Left colon (tissue), 2 donors: ENCODE results near the gene CA11. TPM values are rescaled to one million over a fixed set of nuclear protein-coding genes. Genes with fewer than 3 reads are reported as not detected.
A peak's percentile ranks its signal among the peaks of the same experiment; 100 is the strongest.
"Not testable (repeated sequence)": the region's sequence is repeated elsewhere in the genome, so short reads cannot be mapped to it uniquely, and the experiment has no call there.

ENCODE experiments used
- ATAC-seq: fragments of 200-7000 bp; cut with Tn5 transposase; one replicate; pipeline ENCODE4 v1.9.1; 2020; ENCODE audit warnings: mild to moderate bottlenecking, moderate library complexity
- DNase-seq, 2 donors: peaks; one replicate each; pipeline ENCODE4 v3.0.0-alpha.2; 2020
- intact Hi-C, 2 donors: fragments of 100-400 bp; cut with DNase I in 1 of 2; cut with micrococcal nuclease in 1 of 2; formaldehyde crosslinking; loops; one replicate each; pipeline versions ENCODE4 v1.11.2 to v1.14.0; 2022; cut with DNase I, micrococcal nuclease
- long read RNA-seq: library from polyadenylated mRNA; unstranded; transcript quantifications from one replicate; pipeline ENCODE4 v2.0.0, GENCODE V29; 2021
- total RNA-seq, 2 donors: library from RNA; stranded (reverse); fragmentation: NEBNext Ultra II Directional; extraction: Animal tissue kit (Norgen Biotek cat#: 25700); gene quantifications; one replicate each; pipeline ENCODE4 v1.2.1, GENCODE V29; 2021
- donor health status: DM: no; HTN: no; CAD: no.
- donor health status: DM: yes; HTN: yes; CAD: no.

CA11 gene
- 1 to 10 TPM; 1.7 to 4.2 TPM for total RNA-seq
- long read RNA-seq, partial matches to known transcripts: 0 of 1 reads
- long read RNA-seq, other reads (novel, unspliced or antisense): 0 of 1 reads

DNA sequence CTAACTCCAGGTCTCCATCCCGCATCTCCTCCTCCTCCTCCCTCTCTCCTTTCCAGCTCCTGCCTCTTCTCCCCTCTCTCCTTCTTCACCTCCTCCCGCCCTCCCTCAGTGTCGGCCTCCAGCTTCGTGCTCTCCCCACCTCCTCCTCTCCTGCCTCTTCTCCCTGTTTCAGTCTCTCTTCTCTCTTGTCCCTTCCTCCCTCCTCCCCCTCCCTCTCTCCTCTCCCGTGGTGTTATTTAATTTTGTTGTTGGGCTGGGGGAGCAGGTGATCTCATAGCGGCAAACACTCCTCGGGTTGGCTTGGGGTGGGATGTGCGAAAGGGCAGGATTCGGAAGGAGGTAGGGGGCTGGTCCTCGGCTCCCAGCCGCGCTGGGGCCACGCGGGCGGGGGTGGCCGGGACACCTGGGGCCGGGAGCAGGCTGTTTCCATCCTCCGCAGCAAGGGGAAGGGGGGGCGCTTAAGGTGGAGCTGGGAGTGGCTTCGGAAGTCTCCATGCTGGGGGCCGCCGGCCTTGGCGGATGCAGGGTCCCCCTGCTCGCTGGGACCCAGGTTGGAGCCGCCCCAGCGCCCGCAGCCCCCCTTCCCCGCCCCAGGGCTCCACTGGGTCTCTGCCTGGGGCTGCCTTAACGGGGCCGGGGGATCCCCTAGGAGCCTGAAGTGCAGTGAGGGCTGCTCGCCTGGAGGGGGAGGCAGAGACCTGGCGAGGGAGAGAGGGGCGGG lies at the start of gene CA11:
Gene CA11, minus strand, starts transcription at position 187 of the 721 bp plus-strand sequence. CDS start 555 bp downstream, outside the sequence.
- ATAC-seq: peak; percentile 89
- intact Hi-C loops: no loop called here
- peak; percentile 86 to 87 for DNase-seq

DNA sequence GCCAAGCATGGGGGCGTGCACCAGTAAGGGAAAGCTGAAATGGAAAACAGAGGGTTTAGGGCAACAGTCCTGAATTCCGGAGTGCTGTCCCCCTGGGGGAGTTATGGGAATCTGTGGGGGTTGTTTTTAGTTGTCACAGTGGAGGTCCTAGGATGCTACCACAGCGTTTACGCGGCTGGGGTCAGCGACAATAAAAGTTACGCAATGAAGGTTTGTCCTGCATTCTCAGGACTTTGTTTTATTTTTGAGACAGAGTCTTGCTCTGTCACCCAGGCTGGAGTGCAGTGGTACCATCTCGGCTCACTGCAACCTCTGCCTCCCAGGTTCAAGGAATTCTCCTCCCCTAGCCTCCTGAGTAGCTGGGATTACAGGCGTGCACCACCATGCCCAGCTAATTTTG lies 47.6 kb upstream of the CA11 start:
- ATAC-seq, DNase-seq, intact Hi-C loops: not testable (repeated sequence)

DNA sequence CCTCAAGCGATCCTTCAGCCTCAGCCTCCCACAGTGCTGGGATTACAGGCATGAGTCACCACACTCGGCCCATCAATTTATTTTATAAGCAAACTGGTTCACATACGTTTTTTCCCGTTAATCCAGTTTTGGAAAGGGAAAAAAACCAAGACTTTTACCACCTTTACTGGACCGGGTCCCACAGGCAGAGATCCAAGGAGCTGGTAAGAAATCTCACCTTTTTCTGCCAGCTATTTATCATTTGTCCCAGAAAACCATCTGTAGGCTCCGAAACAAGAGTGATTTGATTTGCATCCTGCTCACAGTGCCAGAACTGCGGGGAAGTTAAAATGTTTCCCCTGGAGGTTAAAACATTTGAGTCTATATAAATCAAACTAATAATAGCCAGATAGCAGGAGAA lies 43.5 kb upstream of the CA11 start:
- intact Hi-C loops: no loop called here
- ATAC-seq: no peak

DNA sequence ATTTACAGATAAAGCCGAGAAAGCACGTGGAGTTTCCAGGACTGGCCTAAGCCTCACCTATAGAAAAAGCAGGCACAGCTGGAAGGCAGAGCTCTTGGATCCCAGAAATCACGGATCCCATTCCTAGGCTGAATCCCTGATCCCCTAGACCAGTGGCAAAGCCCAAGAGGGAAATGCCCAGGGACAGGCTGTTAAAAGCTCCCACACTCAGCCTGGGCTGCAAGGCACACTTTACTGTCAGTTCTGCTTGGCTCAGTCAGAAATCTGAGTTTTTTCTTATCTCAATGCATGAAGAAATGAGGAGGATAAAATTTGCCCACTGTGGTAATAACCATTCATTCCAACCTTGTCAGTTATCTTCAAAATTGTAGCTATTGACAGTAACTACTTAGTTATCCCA lies 41.8 kb upstream of the CA11 start:
- ATAC-seq (no peak), DNase-seq (no peak)
- intact Hi-C loops: no loop called here

More for the DNA sequence above, 43.5 kb upstream of the CA11 start:
- no peak for DNase-seq

DNA sequence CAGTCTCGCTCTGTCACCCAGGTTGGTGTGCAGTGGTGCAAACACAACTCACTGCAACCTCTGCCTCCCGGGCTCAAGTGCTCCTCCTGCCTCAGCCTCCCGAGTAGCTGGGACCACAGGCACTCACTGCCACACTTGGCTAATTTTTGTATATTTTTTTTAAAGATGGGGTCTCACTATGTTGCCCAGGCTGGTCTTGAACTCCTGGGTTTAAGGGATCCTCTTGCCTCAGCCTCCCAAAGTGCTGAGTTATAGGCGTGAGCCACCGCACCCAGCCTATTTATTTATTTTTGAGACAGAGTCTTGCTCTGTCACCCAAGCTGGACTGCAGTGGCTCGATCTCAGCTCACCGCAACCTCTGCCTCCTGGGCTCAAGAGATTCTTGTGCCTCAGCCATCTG lies 40.6 kb upstream of the CA11 start:
- DNase-seq, intact Hi-C loops, ATAC-seq: not testable (repeated sequence)

DNA sequence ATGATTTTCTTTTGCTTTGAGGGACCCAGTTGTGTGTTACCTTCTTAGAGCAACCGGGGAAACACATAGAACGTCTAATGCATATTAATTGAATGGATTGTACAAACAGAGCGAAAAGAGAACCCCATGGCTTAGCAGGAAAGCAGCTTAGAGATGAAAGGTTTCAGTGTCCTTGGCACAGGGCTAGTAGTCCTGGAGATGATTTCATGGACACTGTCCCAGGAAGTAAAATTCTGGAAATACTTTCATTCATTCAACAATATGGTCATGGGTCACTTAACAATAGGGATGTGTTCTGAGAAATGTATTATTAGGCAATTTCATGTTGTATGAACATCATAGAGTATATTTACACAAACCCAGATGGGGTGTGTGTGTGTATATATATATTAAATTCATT lies 40.1 kb upstream of the CA11 start:
- intact Hi-C loops: no loop called here
- ATAC-seq (peak; percentile 45), DNase-seq (no peak)

DNA sequence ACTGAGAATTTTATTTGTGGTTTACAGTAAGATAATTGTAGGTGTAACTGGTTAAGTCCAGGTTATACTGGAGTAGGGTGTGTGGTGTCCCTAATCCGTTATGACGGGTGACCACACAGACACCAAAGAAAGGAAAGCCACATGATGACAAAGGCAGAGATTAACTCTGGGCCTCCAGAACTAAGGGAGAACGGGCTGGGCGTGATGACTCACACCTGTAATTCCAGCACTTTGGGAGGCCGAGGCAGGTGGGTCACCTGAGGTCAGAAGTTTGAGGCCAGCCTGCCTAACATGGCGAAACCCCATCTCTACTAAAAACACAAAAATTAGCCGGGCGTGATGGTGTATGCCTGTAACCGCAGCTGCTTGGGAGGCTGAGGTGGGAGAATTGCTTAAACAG lies 39.6 kb upstream of the CA11 start:
- DNase-seq (no peak), ATAC-seq (peak; percentile 61)
- intact Hi-C loops: no loop called here

DNA sequence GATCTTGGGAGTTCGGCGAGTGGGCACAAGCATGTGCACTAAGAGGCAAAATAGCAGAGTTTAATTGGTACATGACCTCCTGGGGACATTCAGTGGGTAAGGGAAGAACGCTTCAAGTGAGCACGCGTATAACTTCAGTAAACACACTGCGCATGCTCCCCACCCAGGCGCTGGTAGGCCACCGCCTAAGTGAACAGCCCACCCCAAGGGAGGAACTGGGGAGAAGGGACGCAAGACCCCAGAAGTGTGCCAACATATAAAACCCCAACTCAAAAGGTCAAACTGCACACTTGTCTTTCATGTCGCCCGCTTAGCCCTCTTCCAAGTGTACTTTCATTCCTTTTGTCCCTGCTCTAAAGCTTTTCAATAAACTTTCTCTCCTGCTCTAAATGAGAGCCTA lies 37.4 kb upstream of the CA11 start:
- intact Hi-C loops: no loop called here
- DNase-seq (peak in 1 of 2 donors; percentile 38), ATAC-seq (no peak)

DNA sequence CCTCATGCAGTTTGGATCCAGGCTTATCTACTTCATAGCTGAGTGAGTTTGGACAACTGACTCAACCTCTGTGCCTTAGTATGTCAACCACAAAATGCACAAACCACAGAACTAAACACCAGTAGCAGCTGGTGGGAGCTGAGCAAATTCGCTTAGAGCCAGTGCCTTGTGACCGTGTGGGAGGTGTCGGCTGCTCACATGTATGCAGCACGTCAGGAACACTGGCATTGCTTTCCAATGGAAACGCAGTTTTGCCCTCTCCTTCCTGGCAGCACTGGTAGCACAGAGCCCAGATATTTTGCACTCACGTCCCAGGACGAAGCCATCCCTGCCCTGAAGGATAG lies 35.1 kb upstream of the CA11 start:
- ATAC-seq (no peak), DNase-seq (no peak)
- intact Hi-C loops: no loop called here

DNA sequence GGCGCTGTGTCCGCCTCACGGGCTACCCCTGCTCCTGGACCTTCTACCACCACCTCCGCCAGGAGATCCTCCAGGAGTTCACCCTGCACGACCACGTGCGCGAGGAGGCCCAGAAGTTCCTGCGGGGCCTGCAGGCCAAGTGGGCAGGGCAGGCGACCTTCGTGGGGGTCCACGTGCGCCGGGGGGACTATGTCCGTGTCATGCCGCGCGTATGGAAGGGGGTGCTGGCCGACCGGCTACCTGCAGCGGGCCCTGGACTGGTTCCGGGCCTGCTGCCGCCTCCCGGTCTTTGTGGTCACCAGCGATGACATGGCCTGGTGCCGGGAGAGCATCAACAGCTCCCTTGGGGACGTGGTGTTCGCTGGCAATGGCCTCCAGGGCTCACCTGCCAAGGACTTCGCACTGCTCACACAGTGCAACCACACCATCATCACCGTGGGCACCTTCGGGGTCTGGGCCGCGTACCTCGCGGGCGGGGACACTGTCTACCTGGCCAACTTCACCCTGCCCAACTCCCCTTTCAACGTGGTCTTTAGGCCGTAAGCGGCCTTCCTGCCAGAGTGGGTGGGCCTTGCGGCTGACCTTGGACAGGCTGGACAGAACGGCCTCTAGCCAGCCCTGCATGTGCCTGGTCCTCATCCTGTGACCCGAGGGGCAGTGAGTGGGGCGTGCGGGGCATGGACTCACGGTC lies 34.6 kb upstream of the CA11 start:
- DNase-seq: no peak
- ATAC-seq: no peak
- intact Hi-C loops: no loop called here

DNA sequence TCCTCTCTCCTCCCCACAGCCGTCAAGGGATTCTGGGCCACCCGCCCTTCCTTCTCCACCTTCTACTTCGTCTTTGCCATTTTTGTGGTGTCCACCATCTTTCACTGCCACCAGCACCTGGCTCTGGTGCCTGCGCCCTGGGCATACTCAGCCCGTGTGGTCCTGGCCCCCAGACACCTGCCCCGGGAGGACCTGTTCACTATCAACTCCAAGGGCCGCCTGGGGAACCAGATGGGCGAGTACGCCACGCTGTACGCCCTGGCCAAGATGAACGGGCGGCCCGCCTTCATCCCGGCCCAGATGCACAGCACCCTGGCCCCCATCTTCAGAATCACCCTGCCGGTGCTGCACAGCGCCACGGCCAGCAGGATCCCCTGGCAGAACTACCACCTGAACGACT lies 34.0 kb upstream of the CA11 start:
- ATAC-seq, DNase-seq, intact Hi-C loops: not testable (repeated sequence)

DNA sequence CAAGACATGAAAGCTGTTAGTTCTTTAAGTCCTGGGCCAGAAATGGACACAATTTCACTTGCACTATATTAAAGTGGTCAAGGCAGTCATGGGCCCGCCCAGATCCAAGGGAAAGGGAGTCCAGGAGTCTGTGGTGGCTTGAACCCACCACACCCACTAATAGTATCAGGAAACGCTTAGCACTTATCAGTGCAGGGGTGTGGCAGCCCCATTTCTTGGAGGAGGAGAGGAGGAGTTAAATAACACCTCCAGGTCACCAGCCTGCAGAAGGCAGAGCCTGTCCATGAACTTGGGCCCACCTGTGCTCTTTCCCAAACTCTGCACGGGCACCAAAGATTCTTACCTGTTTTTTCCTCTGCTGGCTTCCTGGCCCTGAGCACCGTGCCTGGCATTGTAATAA lies 32.2 kb upstream of the CA11 start:
- DNase-seq (peak; percentile 59 to 83), ATAC-seq (peak; percentile 86)
- intact Hi-C loops: no loop called here

DNA sequence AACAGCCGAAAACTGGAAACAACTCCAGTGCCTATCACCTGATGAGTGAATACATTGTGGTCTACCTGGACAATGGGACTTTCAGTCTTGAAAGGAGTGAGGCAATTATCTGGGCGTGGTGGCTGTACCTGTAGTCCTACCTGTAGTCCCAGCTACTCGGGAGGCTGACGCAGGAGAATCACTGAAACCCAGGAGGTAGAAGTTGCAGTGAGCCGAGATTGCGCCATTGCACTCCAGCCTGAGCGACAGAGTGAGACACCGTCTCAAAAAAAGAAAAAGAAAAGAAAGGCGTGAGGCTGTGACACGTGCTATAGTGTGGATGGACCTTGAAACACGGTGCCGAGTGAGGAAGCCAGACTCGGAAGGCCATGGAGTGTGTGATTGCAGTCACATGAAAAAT lies 30.9 kb upstream of the CA11 start:
- ATAC-seq (peak; percentile 70), DNase-seq (peak; percentile 57 to 71)

DNA sequence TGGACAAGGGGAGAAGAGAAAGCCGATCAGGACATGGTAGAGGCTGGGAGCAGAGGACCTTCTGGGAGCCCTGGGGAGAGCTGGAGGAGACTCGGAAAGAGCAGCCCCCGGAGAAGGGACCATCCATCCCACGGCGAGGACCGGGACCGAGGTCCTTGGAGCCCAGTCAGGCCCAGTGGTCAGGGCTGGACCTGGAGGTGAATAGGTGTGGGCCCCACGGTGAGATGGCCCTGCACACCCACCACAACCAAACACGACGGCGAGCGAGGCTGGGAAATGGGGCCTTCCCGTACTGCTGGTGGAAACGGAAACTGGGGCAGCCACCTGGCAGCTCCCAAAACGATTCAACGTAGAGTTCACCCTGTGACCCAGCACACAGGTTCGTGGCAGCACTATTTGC lies 30.5 kb upstream of the CA11 start:
- intact Hi-C loops: no loop called here
- DNase-seq (no peak), ATAC-seq (no peak)

More for the DNA sequence above, 30.9 kb upstream of the CA11 start:
- intact Hi-C loops: no loop called here

DNA sequence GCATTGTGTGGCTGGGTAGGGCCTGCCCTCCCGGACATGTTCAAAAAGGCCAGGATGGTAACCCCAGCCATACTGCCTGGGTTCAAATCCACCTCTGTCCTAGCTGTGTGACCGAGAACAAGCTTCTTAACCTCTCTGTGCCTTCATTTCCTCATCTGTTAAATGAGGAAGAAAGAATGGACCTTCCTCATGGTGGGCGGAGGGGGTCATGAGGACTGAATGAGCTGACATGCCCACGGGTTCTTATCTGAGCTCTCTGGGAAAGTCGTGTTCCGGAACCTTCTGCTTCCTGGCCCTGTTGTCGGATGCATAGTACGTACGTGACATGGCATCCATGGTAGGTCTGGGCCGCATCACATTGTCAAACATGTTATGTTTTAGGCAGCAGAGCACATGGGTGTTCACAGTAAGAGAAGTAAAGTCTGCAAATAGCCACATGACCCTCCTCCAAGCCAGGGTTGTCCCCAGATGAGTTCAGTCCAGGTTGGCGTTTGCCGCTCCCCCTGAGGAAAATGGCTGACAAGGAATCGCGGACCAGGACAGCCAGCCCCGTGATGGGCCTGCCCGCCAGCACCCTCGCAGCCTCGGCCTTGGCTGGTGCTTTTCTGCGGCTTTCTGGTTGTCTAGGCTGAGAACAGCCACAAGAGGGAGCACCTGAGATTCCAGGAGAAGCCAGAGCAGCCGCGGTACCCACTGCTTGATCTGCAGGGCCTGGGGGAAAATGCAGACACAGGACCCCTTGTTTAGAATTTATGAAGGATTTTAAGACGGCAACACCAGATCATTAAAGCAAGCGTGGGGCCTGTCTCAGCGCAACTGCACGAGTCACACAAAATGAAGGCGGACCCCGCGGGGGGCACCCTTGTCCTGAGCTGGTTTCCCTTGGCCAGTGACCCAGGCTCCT lies 29.2 kb upstream of the CA11 start:
- ATAC-seq (peak; percentile 57), DNase-seq (peak; percentile 83)
- intact Hi-C loops: no loop called here

DNA sequence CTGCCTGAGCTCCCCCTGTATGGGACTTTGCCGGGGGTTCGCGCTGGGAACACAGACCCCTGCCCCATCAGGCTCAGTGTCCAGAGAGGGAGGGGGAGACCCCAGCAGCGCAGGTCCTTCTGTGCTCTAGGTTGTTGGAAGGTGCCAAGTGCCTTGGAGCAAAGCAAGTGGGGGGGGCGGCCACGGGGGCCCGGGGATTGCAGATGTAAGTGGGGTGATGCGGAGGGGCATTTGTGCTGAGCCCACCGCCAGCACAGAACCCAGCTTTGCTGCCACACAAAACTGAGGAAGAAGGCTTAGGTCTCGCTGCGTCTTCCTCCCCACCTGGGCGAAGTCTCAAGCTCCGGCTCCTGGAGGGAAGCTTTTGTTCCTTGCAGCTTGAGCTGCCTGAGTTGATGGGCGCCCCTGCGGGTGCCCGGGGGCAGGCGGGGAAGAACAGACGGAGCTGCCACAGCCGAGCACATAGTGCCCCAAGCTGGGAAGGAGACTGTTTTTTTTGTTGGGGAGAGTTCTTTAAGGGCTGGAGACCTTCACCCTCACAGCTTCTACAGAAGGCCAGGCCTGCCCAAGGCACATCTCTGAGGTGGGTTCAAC lies 28.3 kb upstream of the CA11 start:
- DNase-seq (no peak), ATAC-seq (no peak)
- intact Hi-C loops: no loop called here

DNA sequence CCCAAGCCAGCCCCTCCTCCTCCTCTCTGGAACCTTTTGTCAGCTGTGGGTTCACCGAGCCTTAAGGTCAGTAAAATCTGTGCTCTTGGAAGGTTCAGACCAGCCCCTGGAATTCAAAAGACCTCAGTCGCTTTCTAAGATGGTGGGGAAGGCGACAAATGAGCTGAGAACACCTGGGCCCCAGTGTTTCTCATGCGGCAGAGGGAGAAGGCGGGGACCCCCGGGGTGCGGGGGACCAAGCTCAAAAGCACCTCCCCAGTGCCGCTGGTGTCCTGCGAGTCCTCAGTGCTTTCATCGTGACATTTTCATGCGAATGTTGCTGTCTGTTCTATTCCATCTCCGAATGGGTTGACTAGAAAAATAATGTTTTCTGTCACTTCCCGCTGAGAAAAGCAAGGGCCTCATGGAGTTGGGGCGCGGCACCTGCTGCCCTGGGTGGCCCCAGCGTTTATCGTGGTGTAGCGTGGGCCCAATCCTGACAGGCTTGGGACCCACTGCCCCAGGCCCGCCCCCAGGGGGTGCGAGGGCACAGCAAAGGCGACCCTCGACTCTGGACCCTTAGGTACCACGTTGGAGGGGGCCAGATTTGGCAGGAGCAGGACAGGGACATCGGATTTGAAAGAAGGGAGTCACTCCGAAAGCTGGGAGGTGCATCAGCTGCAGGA lies 27.6 kb upstream of the CA11 start:
- DNase-seq: no peak
- no peak for ATAC-seq
- intact Hi-C loops: no loop called here

DNA sequence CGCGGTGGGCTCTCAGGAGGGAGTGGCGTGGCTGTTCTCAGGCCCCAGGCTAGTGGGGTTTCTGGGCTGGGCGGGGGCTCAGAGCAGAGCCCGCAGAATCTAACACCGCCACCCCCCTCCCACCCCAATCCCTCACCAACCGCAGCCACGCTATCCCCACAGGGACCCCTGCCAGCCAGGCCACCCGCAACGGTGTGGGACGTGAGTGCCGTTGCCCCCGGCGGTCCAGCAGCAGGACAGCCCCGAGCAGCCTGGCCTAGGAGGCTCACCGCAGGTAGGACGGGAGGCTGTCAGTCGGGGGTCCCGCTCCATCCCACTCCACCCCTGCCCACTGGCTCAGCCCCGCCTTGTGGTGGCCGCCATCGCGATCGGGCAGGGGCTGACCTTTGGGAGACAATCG lies 27.0 kb upstream of the CA11 start, which contains the start of gene NTN5:
Gene NTN5, minus strand, starts transcription at position 24 of the 400 bp plus-strand sequence. CDS start 2,031 bp downstream, outside the sequence.
- intact Hi-C loops: no loop called here
- ATAC-seq (no peak), DNase-seq (no peak)
